Globus pallidus (tissue), 1 donor: Measurements from ENCODE around the gene CCDC32.
"Not testable (repeated sequence)": the region's sequence is repeated elsewhere in the genome, so short reads cannot be mapped to it uniquely, and the experiment has no call there.

Experiments used
- DNase-seq: peaks from one replicate; pipeline ENCODE4 v3.0.0-alpha.2; 2015; ENCODE audit warnings: low spot score

Gene CCDC32

DNA sequence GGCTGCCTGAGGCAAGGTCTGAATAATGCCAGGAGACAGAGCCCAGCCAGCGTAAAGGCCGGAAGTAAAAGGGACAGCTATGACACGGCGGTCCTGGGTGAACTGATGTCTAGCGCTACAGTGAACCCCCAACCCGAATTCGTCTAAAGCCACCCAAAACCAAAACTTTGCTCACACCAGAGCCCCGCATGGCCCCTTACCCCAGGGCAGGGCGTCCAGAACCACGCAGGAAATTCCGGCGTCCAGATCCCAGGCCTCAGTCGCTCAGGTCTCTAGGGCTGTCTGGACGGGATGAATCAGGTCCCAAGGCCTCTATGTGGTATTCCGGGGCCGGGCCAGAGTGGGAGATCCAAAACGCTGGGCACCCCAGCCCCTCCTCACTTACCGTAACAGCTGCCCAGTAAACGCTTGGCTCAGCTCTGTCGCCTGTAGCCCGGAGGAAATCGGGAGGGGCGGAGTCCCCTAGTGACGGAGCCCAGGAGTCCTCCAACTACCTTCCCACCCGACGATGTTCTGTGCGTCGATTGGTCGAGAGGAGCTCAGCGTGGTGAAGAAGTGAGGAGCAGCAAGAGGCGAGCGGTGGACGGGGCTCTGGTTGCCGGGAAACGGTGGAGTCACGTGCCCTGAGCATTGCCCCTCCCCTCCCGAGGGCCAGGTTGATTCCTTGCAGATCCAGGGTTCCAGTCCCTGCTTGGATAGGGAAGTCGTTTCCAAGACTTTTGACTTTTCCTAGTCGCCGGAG lies at the start of gene CCDC32:
TSS of gene CCDC32 (minus strand) at position 452 of the 742 bp plus-strand sequence. CDS start 2,027 bp downstream, outside the sequence.
- DNase-seq = peak; percentile 99

DNA sequence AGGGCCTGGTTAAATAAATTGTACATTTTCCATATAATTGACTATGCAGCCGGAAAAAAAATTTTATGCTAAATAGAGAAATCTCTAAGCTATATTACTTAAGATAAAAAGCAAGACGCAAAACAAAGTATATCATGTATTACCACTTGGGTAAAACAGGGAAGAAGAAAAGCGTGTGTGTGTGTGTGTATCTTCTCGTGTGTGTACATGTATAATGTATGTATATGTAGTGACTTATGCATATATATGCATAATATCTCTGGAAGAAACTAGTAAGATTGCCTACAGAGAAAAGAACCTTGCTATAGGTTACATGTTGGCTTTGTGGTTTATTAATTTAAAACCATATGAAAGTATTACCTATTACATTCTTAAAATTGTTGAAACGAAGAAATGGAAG lies 48.2 kb upstream of the CCDC32 start:
- DNase-seq = no peak

- no peak for DNase-seq
These were observed 39.1 kb upstream of the CCDC32 start for GRCh38 chr15:40603935-40604334.

GRCh38 chr15:40600956-40601355 lies 36.1 kb upstream of the CCDC32 start:
- DNase-seq = no peak

- DNase-seq = no peak
These were observed 33.8 kb upstream of the CCDC32 start for GRCh38 chr15:40598672-40599071.

- no peak for DNase-seq
These were observed 33.3 kb upstream of the CCDC32 start for GRCh38 chr15:40598126-40598525.

GRCh38 chr15:40597024-40597423 lies 32.2 kb upstream of the CCDC32 start:
- DNase-seq = no peak

GRCh38 chr15:40595773-40596172 lies 30.9 kb upstream of the CCDC32 start:
- no peak for DNase-seq

GRCh38 chr15:40595219-40595618 lies 30.4 kb upstream of the CCDC32 start:
- DNase-seq = no peak

GRCh38 chr15:40594429-40594836 lies 29.6 kb upstream of the CCDC32 start:
- DNase-seq = no peak

- peak; percentile 95 for DNase-seq
These were observed 29.0 kb upstream of the CCDC32 start, which contains the start of gene KNL1 for GRCh38 chr15:40593588-40594428. Gene KNL1 (plus strand): TSS chr15:40594249. CDS start chr15:40602932, 8,683 bp downstream.

GRCh38 chr15:40593165-40593564 lies 28.3 kb upstream of the CCDC32 start:
- DNase-seq = no peak

- DNase-seq = no peak
These were observed 26.5 kb upstream of the CCDC32 start for GRCh38 chr15:40591389-40591788.

GRCh38 chr15:40590667-40591050 lies 25.8 kb upstream of the CCDC32 start:
- DNase-seq = no peak

DNA sequence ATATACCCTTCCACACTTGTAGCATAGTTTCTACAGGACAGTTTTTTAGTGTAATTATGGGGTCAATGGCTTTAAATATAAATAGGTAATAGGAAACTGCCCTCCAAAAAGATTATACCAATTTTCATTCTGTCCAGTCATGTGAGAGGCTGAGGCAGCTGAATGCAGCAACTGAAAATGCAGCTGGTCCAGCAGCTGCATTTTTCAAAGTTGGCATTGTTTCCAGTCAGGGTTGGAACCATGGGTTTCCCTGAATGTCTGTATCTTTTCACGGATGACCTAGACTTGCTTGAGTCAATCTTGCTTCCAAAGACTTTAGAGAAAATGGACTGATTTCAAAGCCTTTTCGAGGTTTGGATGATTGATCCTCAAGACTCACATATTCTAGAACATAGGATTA lies 19.3 kb upstream of the CCDC32 start:
- DNase-seq = peak; percentile 81

DNA sequence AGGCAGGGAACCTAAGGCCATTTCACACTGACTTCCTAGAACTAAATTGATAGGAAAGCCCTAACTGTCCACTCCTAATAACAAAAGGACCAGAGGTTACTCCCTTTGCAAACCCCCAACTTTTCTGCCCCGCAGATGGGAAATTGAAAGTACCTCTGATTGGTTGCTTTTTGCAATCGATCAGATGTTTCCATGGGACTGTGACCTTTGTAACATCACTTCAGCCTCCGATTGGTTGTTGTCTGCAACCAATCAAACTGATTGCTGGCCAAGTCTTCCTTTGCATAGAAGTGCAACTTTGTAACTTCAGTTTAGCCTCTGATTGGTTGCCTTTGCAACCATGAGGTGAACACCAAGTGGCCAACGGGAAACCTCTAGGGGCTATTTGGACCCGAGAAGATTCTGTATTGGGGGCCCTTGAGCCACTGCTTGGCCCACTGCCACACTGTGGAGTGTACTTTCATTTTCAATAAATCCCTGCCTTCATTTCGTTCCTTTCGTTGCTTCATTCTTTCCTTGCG lies 17.9 kb upstream of the CCDC32 start:
- DNase-seq = no peak

DNA sequence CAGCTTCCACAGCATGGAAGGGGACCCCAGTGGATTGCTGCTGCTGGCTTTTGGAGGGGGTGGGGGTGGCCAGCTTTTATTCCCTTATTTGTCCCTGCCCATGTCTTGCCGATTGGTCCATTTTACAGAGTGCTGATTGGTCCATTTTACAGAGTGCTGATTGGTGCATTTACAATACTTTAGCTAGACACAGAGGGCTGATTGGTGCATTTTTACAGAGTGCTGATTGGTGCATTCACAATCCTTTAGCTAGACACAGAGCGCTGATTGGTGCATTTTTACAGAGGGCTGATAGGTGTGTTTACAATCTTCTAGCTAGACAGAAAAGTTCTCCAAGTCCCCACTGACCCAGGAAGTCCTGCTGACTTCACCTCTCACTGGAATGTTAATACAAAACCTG lies 17.0 kb upstream of the CCDC32 start:
- not testable (repeated sequence) for DNase-seq

- DNase-seq = no peak
These were observed 14.1 kb upstream of the CCDC32 start for GRCh38 chr15:40578892-40579291.

- not testable (repeated sequence) for DNase-seq
These were observed 12.1 kb upstream of the CCDC32 start for GRCh38 chr15:40576914-40577313.

DNA sequence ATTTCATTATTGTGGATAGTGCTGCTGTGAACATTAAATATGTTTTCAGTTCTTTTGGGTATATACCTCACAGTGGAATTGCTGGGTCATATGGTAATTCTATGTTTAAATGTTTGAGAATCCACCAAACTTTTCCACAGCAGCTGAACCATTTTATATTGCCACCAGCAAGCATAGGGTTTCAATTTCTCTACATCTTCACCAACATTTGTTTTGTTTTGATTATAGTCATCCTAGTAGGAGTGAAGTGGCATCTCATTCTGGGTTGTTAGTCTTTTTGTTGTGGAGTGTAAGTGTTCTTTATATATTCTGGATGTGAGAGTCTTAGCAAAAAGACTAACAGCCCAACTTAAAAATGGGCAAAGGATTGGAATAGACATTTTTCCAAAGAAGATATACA lies 10.3 kb upstream of the CCDC32 start:
- DNase-seq = no peak

DNA sequence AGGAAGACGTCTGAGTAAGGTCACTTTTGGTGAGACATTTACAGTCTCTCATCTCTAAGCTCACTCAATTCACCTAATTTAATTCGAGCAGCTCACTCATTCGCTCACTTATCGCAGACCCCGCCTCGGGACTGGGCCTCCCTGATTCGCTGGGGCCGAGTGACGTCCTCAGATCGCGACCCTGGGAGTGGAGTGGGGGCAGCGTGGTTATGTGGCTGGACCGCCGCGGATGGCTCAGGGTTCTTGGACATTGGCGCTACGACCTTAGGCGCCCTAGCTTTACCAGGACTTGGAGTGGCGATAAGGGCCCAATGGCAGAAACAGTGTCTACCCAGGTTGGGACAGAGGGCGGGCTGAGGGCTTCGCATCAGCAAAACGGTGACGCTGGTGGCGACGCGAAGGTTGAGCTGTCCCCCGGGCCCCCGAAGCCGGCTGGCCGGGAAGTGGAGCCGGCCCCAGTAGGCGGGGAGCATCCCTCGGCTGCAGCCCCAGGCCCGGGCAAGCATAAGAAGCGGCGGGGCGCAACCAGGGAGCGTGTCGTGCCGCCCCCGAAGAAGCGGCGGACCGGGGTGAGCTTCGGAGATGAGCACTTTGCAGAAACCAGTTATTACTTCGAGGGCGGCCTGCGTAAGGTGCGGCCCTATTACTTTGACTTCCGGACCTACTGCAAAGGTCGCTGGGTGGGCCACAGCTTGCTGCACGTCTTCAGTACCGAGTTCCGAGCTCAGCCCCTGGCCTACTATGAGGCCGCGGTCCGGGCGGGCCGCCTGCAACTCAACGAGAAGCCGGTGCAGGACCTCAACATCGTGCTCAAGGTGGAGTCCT lies 4.5 kb upstream of the CCDC32 start, which contains the start of gene RPUSD2:
TSS of gene RPUSD2 (plus strand) at position 171 of the 825 bp plus-strand sequence. CDS start at position 210, 39 bp downstream.
- DNase-seq = peak; percentile 89

DNA sequence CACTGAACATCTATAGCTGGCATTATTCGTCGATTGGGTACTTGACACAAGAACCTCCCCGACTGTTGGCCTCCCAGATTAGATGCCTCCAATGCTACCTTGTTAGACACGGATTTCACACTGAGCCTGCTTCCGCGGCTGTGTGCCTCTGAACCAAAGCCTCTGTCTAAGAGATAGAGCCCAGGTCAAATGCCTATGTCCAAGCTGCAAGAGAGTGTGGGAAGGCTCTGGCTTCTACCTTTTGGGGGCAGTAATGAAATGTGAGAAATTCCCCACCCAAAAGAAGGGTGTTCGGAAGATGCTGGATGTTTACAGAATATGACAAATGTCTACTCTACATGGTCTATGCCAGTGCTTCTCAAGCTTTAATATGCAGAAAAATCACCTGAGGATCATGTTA lies 2.3 kb upstream of the CCDC32 start:
- DNase-seq = peak; percentile 47
